ENCODE data around the gene NKAPD1. TPM values are rescaled to one million over a fixed set of nuclear protein-coding genes. Genes with fewer than 3 reads are reported as not detected.

NKAPD1 gene
- total RNA-seq, 1 donor from 2014 or later: 12.2 TPM

- peaks cover 28 to 58% of the 10 kb centered on the region in 2 donors for H3K36me3 ChIP-seq
- no peak overlapping the region for H3K4me3 ChIP-seq
- intact Hi-C loops (cut with DNase I): no loop called here
- H3K27me3 ChIP-seq: no peaks in the 10 kb centered on the region
- no peaks in the 10 kb centered on the region for H3K4me1 ChIP-seq
- no peak for DNase-seq (ENCODE audit: low spot score in 2 of 2)
- no peaks in the 10 kb centered on the region for H3K9me3 ChIP-seq
- no peak overlapping the region for H3K27ac ChIP-seq
- no peak for TF ChIP-seq CTCF (IDR thresholded peaks at IDR 0.05)
Observed at GRCh38 chr11:112096194-112096593, 22.1 kb downstream of the NKAPD1 start.

GRCh38 chr11:112097734-112098528 lies 23.8 kb downstream of the NKAPD1 start:
- intact Hi-C loops (cut with DNase I): no loop called here
- no peak for TF ChIP-seq CTCF (IDR thresholded peaks at IDR 0.05)
- no peak overlapping the region for H3K27ac ChIP-seq
- no peak overlapping the region for H3K4me3 ChIP-seq
- peaks cover 12 to 41% of the 10 kb centered on the region in 2 donors for H3K36me3 ChIP-seq
- H3K9me3 ChIP-seq: no peaks in the 10 kb centered on the region
- no peak for DNase-seq (ENCODE audit: low spot score in 2 of 2)
- H3K4me1 ChIP-seq: no peaks in the 10 kb centered on the region
- H3K27me3 ChIP-seq: no peaks in the 10 kb centered on the region

GRCh38 chr11:112100462-112100861 lies 26.4 kb downstream of the NKAPD1 start:
- intact Hi-C loops (cut with DNase I): no loop called here
- Histone ChIP-seq H3K4me1 (no peaks in the 10 kb centered on the region), H3K36me3 (peaks cover 0 to 20% of the 10 kb centered on the region in 2 donors), H3K27me3 (no peaks in the 10 kb centered on the region), H3K27ac (no peak overlapping the region), H3K9me3 (no peaks in the 10 kb centered on the region), H3K4me3 (no peak overlapping the region)
- no peak for TF ChIP-seq CTCF (IDR thresholded peaks at IDR 0.05)
- no peak for DNase-seq (ENCODE audit: low spot score in 2 of 2)

DNA sequence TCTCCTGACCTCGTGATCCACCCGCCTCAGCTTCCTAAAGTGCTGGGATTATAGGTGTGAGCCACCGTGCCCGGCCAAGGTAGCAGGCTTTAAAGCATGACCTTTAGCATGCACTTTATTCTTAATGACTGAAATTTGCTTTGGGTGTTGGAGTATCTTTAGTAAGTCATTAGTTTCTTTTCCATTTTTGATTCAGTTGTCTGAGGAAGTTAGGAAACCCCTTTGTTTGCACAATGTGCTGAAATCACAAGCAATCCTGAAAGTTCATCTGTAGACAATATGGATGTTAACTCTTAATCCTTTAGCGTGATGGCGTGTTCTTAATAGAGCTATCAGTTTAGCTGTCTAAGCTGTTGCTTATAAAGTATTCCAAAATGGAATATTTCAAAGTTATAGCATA lies 29.3 kb downstream of the NKAPD1 start:
- no peak for TF ChIP-seq CTCF (IDR thresholded peaks at IDR 0.05)
- H3K27me3 ChIP-seq: no peaks in the 10 kb centered on the region
- no peak overlapping the region for H3K27ac ChIP-seq
- intact Hi-C loops (cut with DNase I): no loop called here
- no peaks in the 10 kb centered on the region for H3K36me3 ChIP-seq
- no peaks in the 10 kb centered on the region for H3K4me1 ChIP-seq
- H3K9me3 ChIP-seq: no peaks in the 10 kb centered on the region
- H3K4me3 ChIP-seq: no peak overlapping the region
- DNase-seq (ENCODE audit: low spot score in 2 of 2): no peak

GRCh38 chr11:112106070-112106469 lies 32.0 kb downstream of the NKAPD1 start:
- H3K4me1 ChIP-seq: no peaks in the 10 kb centered on the region
- no peak overlapping the region for H3K4me3 ChIP-seq
- no peaks in the 10 kb centered on the region for H3K36me3 ChIP-seq
- no peak for DNase-seq (ENCODE audit: low spot score in 2 of 2)
- H3K9me3 ChIP-seq: no peaks in the 10 kb centered on the region
- H3K27ac ChIP-seq: no peak overlapping the region
- H3K27me3 ChIP-seq: no peaks in the 10 kb centered on the region
- intact Hi-C loops (cut with DNase I): no loop called here
- TF ChIP-seq CTCF (IDR thresholded peaks at IDR 0.05): no peak
